HepG2 (cell line): Measurements from ENCODE around the gene CHST6. TPM values are rescaled to one million over a fixed set of nuclear protein-coding genes. Genes with fewer than 3 reads are reported as not detected.

Source experiments
- ATM ChIP-seq: fragments of 450-650 bp; IDR thresholded peaks from 2 replicates; pipeline ENCODE4 v1.7.1; 2017; ENCODE audit warnings: mild to moderate bottlenecking, borderline replicate concordance
- CAMTA2 ChIP-seq: sonication (generic); formaldehyde crosslinking; IDR thresholded peaks from 2 replicates; pipeline ENCODE4 v1.4.0; 2020; ENCODE audit warnings: mild to moderate bottlenecking, missing genetic modification reagents, borderline replicate concordance
- IRF2 ChIP-seq: IDR thresholded peaks from 2 replicates; pipeline ENCODE4 v1.6.1; 2018; ENCODE audit warnings: missing genetic modification reagents, missing compliant biosample characterization
- KLF15 ChIP-seq: sonication (generic); formaldehyde crosslinking; IDR thresholded peaks from 2 replicates; pipeline ENCODE4 v1.8.1; 2023; ENCODE audit warnings: borderline replicate concordance, mild to moderate bottlenecking, inconsistent platforms, missing genetic modification reagents, mixed read lengths
- NONO ChIP-seq, 2 experiments: fragments of 450-650 bp in 1 of 2; sonication (generic) in 1 of 2; formaldehyde crosslinking in 1 of 2; IDR thresholded peaks in 1 of 2; conservative IDR thresholded peaks in 1 of 2; 2 replicates each; pipeline versions ENCODE4 v1.6.1 to v1.8.0; 2017 to 2022; ENCODE audit warnings: mild to moderate bottlenecking in 1 of 2, missing genetic modification reagents in 1 of 2, moderate library complexity in 1 of 2
- NR3C1 ChIP-seq: sonication (generic); formaldehyde crosslinking; IDR thresholded peaks from 2 replicates; pipeline ENCODE4 v1.4.0; 2020; ENCODE audit warnings: missing genetic modification reagents
- RFX1 ChIP-seq: fragments of 450-650 bp; IDR thresholded peaks from 2 replicates; pipeline ENCODE4 v1.6.1; 2017
- RORA ChIP-seq: sonication (generic); formaldehyde crosslinking; IDR thresholded peaks from 2 replicates; pipeline ENCODE4 v1.5.0; 2020; ENCODE audit warnings: mild to moderate bottlenecking, missing genetic modification reagents, moderate library complexity
- SOX13 ChIP-seq, 3 experiments: fragments of 450-650 bp in 1 of 3; sonication (generic) in 1 of 3; formaldehyde crosslinking in 1 of 3; IDR thresholded peaks in 2 of 3; conservative IDR thresholded peaks in 1 of 3; 2 replicates each; pipeline versions ENCODE4 v1.5.0 to v1.6.1; 2016 to 2020; ENCODE audit warnings: antibody characterized with exemption in 1 of 3, mild to moderate bottlenecking in 1 of 3, missing compliant biosample characterization in 1 of 3, missing genetic modification reagents in 1 of 3, moderate library complexity in 1 of 3
- TP53 ChIP-seq: sonication (generic); formaldehyde crosslinking; conservative IDR thresholded peaks from 2 replicates; pipeline ENCODE4 v1.4.0; 2020; ENCODE audit warnings: missing genetic modification reagents
- YEATS4 ChIP-seq: sonication (generic); formaldehyde crosslinking; IDR thresholded peaks from 2 replicates; pipeline ENCODE4 v1.4.0; 2020; ENCODE audit warnings: missing genetic modification reagents, borderline replicate concordance
- ZBTB7B ChIP-seq: sonication (generic); formaldehyde crosslinking; IDR thresholded peaks from 2 replicates; pipeline ENCODE4 v1.4.0; 2020; ENCODE audit warnings: missing genetic modification reagents
- ZNF143 ChIP-seq: sonication (generic); formaldehyde crosslinking; IDR thresholded peaks from 2 replicates; pipeline ENCODE4 v1.4.0; 2020; ENCODE audit warnings: missing genetic modification reagents
- ZNF30 ChIP-seq: sonication (generic); formaldehyde crosslinking; IDR thresholded peaks from 2 replicates; pipeline ENCODE4 v1.5.0; 2020; ENCODE audit warnings: mild to moderate bottlenecking, missing genetic modification reagents
- polyA plus RNA-seq, 8 experiments: library from polyadenylated mRNA; depleted of rRNA in 3 of 8; stranded (reverse) in 7 of 8; unstranded in 1 of 8; fragments of >200 nt; fragmentation: Illumina TruSeq in 4 of 8; extraction: Trizol in 4 of 8; gene quantifications; 2 replicates each; pipeline versions ENCODE4 v1.2.1 to v1.2.3, GENCODE V29; 2011 to 2016; ENCODE audit warnings: low read depth in 4 of 8, missing spikeins in 1 of 8, mixed read lengths in 1 of 8; ENCODE audit not compliant: insufficient read depth in 1 of 8
- total RNA-seq, 5 experiments: library from RNA; depleted of rRNA; stranded (reverse); fragments of >200 nt; fragmentation: Illumina TruSeq; extraction: Trizol; gene quantifications; 2 replicates each; pipeline ENCODE4 v1.2.3, GENCODE V29; 2016; ENCODE audit warnings: low read depth in 1 of 5
- TF ChIP-seq, protein P1 (sequence below): sonication (generic); formaldehyde crosslinking; IDR thresholded peaks from 2 replicates; pipeline ENCODE4 v1.8.0; 2022; ENCODE audit warnings: missing genetic modification reagents, mild to moderate bottlenecking, inconsistent platforms, borderline replicate concordance
- TF ChIP-seq, protein P2 (sequence below): sonication (generic); formaldehyde crosslinking; IDR thresholded peaks from 2 replicates; pipeline ENCODE4 v1.5.0; 2020; ENCODE audit warnings: missing genetic modification reagents
- TF ChIP-seq, protein P3 (sequence below): sonication (generic); formaldehyde crosslinking; IDR thresholded peaks from 2 replicates; pipeline ENCODE4 v1.5.1; 2020; ENCODE audit warnings: mild to moderate bottlenecking, missing genetic modification reagents, moderate library complexity
- TF ChIP-seq, protein P4 (sequence below): sonication (generic); formaldehyde crosslinking; IDR thresholded peaks from 2 replicates; pipeline ENCODE4 v1.4.0; 2020; ENCODE audit warnings: mild to moderate bottlenecking, low read depth, missing genetic modification reagents
- TF ChIP-seq, protein P5 (sequence below): sonication (generic); formaldehyde crosslinking; IDR thresholded peaks from 2 replicates; pipeline ENCODE4 v1.9.0; 2021; ENCODE audit warnings: missing genetic modification reagents, mild to moderate bottlenecking, borderline replicate concordance

CHST6 gene
- total and polyA plus RNA-seq, 2 of the 13 experiments (the other 11 are each of a cell fraction or from before 2014, with no cell fraction given) = 0.18 to 0.91 TPM

DNA sequence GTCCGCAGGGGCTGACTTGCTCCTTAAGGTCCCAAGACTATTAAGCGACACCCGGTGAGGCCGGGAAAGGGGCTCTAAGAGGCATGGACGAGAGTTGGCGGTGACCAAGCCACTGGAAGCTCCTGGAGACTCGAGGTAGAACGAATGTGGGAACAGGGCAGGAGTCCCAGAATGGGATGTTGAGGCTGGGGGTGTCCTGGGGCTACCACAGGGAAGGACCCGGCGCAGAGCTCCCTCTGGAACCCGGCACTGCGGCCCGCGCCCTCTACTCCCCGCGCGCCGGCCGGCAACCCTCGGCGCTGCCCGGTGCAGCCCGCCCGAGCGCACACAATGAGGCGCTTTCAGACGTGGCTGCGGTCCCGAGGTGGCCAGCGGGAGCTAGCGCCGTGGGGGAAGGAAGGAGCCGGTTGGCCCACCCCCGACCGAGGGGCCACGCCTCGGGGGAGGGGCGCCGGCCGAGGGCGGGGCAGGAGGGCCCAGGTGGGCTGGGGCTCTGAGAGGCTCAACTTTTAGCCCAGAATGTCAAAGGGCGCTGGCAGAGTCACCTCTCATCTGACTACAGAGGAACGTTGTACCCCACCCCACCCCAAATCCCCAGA, at the start of gene CHST6 (continued):
- TF ChIP-seq YEATS4 (CRISPR knock-in tag) (peak; percentile 23; the same call in 1 of the 2 replicates), RORA (CRISPR knock-in tag) (no peak), ZNF30 (CRISPR knock-in tag) (no peak), IRF2 (CRISPR knock-in tag) (no peak), NR3C1 (CRISPR knock-in tag) (no peak), TP53 (CRISPR knock-in tag) (no peak), ZBTB7B (CRISPR knock-in tag) (no peak), NONO (IDR thresholded peaks at IDR 0.05) (no peak), NONO (CRISPR knock-in tag; conservative IDR thresholded peaks at IDR 0.05) (0 out of 2 replicates have a peak, but pooled peaks have one; percentile 34), KLF15 (no peak), SOX13 (IDR thresholded peaks at IDR 0.05) (no peak), SOX13 (CRISPR knock-in tag; conservative IDR thresholded peaks at IDR 0.05 in 1 of 2, IDR thresholded peaks at IDR 0.05 in 1 of 2) (no peak), CAMTA2 (CRISPR knock-in tag) (no peak), ATM (no peak), RFX1 (no peak), ZNF143 (CRISPR knock-in tag) (0 out of 2 replicates have a peak, but pooled peaks have one; percentile 28)
- TF ChIP-seq, protein P1, sequence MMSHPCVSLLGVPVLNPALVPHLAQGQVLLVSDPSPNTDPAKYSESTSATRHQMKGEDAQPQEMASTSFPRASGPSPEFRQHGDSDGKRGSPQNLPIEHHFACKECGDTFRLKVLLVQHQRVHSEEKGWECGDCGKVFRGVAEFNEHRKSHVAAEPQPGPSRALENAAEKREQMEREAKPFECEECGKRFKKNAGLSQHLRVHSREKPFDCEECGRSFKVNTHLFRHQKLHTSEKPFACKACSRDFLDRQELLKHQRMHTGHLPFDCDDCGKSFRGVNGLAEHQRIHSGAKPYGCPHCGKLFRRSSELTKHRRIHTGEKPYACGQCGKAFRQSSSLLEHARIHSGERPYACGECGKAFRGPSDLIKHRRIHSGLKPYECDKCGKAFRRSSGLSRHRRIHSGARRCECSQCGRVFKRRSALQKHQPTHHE = no peak
- TF ChIP-seq, protein P2, sequence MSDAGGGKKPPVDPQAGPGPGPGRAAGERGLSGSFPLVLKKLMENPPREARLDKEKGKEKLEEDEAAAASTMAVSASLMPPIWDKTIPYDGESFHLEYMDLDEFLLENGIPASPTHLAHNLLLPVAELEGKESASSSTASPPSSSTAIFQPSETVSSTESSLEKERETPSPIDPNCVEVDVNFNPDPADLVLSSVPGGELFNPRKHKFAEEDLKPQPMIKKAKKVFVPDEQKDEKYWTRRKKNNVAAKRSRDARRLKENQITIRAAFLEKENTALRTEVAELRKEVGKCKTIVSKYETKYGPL (CRISPR knock-in tag) = no peak
- TF ChIP-seq, protein P3, sequence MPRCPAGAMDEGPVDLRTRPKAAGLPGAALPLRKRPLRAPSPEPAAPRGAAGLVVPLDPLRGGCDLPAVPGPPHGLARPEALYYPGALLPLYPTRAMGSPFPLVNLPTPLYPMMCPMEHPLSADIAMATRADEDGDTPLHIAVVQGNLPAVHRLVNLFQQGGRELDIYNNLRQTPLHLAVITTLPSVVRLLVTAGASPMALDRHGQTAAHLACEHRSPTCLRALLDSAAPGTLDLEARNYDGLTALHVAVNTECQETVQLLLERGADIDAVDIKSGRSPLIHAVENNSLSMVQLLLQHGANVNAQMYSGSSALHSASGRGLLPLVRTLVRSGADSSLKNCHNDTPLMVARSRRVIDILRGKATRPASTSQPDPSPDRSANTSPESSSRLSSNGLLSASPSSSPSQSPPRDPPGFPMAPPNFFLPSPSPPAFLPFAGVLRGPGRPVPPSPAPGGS (CRISPR knock-in tag) = no peak
- TF ChIP-seq, protein P4, sequence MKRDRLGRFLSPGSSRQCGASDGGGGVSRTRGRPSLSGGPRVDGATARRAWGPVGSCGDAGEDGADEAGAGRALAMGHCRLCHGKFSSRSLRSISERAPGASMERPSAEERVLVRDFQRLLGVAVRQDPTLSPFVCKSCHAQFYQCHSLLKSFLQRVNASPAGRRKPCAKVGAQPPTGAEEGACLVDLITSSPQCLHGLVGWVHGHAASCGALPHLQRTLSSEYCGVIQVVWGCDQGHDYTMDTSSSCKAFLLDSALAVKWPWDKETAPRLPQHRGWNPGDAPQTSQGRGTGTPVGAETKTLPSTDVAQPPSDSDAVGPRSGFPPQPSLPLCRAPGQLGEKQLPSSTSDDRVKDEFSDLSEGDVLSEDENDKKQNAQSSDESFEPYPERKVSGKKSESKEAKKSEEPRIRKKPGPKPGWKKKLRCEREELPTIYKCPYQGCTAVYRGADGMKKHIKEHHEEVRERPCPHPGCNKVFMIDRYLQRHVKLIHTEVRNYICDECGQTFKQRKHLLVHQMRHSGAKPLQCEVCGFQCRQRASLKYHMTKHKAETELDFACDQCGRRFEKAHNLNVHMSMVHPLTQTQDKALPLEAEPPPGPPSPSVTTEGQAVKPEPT = no peak
- TF ChIP-seq, protein P5, sequence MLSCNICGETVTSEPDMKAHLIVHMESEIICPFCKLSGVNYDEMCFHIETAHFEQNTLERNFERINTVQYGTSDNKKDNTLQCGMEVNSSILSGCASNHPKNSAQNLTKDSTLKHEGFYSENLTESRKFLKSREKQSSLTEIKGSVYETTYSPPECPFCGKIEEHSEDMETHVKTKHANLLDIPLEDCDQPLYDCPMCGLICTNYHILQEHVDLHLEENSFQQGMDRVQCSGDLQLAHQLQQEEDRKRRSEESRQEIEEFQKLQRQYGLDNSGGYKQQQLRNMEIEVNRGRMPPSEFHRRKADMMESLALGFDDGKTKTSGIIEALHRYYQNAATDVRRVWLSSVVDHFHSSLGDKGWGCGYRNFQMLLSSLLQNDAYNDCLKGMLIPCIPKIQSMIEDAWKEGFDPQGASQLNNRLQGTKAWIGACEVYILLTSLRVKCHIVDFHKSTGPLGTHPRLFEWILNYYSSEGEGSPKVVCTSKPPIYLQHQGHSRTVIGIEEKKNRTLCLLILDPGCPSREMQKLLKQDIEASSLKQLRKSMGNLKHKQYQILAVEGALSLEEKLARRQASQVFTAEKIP (CRISPR knock-in tag) = no peak
